Measurements from ENCODE around the gene FBP2. TPM values are rescaled to one million over a fixed set of nuclear protein-coding genes. Genes with fewer than 3 reads are reported as not detected.

Gene FBP2
- total RNA-seq, 4 donors from 2014 or later = not detected

- DNase-seq (ENCODE audit: low spot score) (no peak), ATAC-seq (ENCODE audit: low FRiP score) (no peak)
- TF ChIP-seq, protein P1, sequence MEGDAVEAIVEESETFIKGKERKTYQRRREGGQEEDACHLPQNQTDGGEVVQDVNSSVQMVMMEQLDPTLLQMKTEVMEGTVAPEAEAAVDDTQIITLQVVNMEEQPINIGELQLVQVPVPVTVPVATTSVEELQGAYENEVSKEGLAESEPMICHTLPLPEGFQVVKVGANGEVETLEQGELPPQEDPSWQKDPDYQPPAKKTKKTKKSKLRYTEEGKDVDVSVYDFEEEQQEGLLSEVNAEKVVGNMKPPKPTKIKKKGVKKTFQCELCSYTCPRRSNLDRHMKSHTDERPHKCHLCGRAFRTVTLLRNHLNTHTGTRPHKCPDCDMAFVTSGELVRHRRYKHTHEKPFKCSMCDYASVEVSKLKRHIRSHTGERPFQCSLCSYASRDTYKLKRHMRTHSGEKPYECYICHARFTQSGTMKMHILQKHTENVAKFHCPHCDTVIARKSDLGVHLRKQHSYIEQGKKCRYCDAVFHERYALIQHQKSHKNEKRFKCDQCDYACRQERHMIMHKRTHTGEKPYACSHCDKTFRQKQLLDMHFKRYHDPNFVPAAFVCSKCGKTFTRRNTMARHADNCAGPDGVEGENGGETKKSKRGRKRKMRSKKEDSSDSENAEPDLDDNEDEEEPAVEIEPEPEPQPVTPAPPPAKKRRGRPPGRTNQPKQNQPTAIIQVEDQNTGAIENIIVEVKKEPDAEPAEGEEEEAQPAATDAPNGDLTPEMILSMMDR (IDR thresholded peaks at IDR 0.05) = no peak
These were observed 13.7 kb upstream of the FBP2 start for GRCh38 chr9:94607423-94607691.

GRCh38 chr9:94606646-94607422 is 13.2 kb upstream of the FBP2 start:
- DNase-seq (ENCODE audit: low spot score) = no peak
- TF ChIP-seq, protein P1 (IDR thresholded peaks at IDR 0.05) = no peak
- no peak for ATAC-seq (ENCODE audit: low FRiP score)

GRCh38 chr9:94603259-94604160 is 9.9 kb upstream of the FBP2 start:
- TF ChIP-seq, protein P1 (IDR thresholded peaks at IDR 0.05) = no peak
- ATAC-seq (ENCODE audit: low FRiP score) (peak; percentile 89), DNase-seq (ENCODE audit: low spot score) (peak; percentile 43)

- no peak for ATAC-seq (ENCODE audit: low FRiP score)
- no peak for DNase-seq (ENCODE audit: low spot score)
- TF ChIP-seq, protein P1 (IDR thresholded peaks at IDR 0.05) = no peak
These were observed 9.0 kb upstream of the FBP2 start for GRCh38 chr9:94602666-94603065.

GRCh38 chr9:94600715-94601114 is 7.1 kb upstream of the FBP2 start:
- TF ChIP-seq, protein P1 (IDR thresholded peaks at IDR 0.05) = no peak
- DNase-seq (ENCODE audit: low spot score) (no peak), ATAC-seq (ENCODE audit: low FRiP score) (no peak)

GRCh38 chr9:94600258-94600657 is 6.6 kb upstream of the FBP2 start:
- no peak for ATAC-seq (ENCODE audit: low FRiP score)
- TF ChIP-seq, protein P1 (IDR thresholded peaks at IDR 0.05) = no peak
- no peak for DNase-seq (ENCODE audit: low spot score)

Measured in omental fat pad (tissue), 4 donors.